CD1c-positive myeloid dendritic cell (primary cell): ENCODE results near the gene RAB6B.

ENCODE experiments used
- DNase-seq: peaks from one replicate; pipeline ENCODE4 v3.0.0-alpha.2; 2016; ENCODE audit errors: extremely low spot score

Gene RAB6B

GRCh38 chr3:133856316-133856715, 39.4 kb downstream of the RAB6B start:
- no peak for DNase-seq

DNA sequence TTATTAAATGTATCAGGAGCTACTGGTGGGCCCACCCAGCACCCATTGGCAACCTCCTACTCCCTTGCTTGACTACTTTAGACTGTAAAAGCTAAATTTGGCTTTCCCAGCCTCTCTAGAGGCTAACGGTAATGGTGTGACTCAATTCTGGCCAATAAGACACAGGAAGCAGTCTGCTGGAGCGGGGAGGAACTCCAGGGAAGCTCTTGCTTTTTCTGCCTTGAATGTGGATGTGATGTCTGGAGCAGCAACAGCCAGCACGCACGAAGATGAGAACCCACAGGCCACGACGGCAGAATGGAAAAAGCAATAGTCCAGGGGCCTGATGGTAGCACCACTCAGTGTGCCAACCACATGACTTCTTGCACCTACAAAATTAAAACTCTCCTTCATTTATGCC, 39.9 kb downstream of the RAB6B start:
- no peak for DNase-seq

DNA sequence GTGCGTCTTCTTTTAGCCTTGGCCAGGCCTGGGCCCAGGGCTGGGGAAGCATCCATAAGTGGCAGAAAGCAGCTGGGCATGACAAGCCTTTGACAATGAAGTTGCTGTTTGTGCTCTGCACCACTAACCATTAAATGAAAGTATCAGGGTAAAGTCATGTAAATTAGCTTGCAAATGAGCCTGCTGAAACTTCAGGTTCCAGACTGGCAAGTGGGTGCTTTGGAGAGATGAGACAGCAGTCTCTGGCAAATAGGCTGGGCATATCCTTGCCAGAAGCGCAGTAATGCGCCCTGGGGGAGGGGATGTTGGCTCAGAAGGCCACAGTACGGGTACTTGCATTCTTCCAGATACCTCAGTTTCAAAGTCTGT, 40.7 kb downstream of the RAB6B start:
- no peak for DNase-seq

- no peak for DNase-seq
These were observed 41.2 kb downstream of the RAB6B start for GRCh38 chr3:133854264-133855001.

DNA sequence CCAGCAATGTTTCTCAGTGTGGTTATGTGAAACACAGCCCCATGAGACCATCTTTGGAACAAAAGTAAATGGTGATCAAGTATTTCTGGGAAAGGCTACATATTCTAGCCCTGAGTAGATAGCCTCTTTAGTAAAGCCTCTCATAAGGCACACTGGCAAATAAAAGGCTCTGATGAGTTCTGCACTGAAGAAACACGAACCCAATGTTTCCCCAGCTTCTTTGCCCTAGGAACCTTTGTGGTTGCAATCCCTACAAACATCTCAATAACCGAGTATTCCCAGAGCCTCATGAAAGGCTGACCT, 41.8 kb downstream of the RAB6B start:
- no peak for DNase-seq

DNA sequence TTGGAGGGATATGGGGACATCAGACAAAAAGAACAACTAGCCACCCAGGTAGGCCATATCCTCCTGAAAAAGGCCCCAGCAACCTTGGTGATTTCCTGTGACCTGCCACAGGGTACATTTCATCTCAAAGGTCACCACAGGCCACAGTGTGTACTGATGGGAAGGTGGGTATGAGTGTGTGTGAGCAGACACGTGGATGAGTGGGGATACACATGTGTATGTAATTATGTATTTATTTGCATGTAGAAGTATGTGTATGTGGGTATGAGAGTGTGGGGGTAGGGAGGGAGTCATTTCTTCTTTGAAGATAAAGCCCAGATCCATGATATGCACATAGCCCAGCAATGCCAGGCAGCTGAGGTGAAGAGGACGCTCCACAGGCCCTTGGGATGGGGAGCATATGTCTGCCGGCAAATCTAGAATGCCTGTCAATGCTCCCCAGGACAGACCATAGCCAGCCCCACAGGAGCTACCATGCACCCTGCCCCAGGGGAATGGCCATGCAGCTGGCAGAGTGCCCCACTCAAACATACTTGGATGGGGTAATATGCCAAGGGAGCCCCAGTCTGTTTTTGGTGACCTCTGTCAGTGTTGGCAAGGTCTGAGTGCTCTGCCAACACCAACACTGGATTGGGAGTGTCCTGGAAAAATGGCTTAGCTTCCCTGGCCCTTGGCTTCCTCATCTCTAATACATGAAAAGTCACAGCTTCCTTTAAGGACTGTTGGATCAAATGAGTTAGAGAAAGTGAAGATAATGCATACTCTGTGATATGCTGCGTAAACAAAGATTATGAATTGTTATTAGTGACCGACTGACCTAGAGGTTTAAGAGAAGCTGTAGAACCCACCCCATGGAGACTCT, 42.4 kb downstream of the RAB6B start:
- no peak for DNase-seq

DNA sequence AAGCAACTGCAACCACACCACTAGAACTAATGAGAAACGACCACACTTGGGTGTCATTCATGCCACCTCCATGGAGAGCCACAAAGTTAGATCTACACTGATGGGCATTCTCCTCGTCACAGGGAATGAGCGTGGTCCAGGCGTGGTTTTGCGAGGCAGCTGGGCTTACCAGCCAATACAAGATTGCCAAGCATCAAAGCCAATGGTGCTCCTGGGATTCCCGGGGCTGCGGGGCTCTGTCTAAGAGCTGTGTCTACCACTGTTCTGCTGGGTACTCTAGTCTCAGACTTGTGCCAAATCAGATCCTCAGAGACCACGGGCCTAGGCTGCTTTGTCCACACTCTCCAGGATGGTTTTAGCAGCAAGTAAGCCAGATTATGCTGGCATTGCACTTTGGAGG, 43.8 kb downstream of the RAB6B start:
- no peak for DNase-seq

DNA sequence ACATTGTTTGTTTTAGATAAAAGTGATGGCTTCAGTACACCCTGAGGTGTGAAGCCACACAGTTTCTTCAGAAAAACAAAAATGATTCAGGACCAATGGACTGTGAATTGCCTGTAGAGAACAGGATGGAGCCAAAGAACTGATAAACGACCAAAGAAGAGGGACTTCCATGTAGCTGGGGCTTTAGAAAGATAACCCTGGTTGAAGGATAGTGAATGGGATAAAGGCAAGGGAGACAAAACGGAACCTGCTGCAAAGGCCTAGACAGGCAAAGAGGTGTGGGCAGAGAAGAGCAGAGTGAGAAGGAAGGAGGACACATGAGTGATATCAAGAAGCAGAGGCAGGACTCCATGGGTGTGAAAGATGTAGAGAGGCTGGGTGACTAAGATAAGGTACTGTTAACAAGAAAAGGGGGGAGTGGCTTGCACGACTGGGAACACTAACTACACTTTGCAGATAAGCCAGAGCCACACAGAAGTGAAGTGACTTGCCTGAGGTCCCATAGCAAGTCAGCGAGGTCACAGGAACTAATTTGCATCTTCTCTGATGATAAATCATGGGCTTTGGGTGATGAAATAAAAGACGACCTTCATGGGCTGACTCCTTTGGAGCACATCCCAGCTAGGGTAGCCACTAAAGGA, 44.3 kb downstream of the RAB6B start:
- DNase-seq: no peak

DNA sequence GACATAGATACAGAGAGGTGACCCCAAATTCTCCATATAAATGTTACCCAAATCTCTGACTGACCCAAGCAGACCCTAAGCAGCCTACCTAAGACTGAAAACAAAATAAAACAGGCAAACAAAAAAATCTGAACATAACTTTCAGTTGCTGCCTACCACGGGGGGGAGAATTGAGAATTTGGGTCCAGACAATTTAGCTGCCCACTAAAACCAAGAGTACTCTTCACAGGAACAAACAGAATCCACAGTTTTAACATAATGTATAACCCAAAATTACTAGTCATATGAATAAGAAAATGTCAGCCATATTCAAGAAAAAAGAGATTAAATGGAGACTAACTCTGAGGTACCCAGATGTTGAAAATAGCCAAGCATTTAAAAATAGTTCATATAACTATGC, 45.6 kb downstream of the RAB6B start:
- no peak for DNase-seq

GRCh38 chr3:133849346-133849745, 46.3 kb downstream of the RAB6B start:
- DNase-seq: no peak

- DNase-seq: no peak
These were observed 50.6 kb downstream of the RAB6B start for GRCh38 chr3:133845127-133845526.

DNA sequence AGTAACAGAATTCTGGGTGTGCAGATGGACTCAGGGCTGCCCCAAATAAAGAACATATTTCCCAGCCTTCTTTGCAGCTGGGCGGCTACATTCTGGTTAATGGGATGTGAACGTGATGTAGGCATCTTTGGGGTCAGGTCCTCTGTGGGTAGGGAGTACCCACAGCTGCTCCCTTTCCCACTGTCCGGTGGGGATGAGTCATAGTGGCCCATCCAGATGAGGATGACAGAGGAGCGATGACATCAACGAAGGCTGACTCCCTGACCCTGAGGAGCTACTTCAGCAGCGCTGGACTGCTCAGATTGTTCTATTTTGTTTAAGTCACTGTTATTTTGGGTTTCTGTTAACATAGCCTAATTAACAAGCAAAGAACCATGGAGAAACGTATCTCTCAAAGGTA, 52.0 kb downstream of the RAB6B start:
- no peak for DNase-seq

- no peak for DNase-seq
These were observed 53.5 kb downstream of the RAB6B start for GRCh38 chr3:133842158-133842557.

DNA sequence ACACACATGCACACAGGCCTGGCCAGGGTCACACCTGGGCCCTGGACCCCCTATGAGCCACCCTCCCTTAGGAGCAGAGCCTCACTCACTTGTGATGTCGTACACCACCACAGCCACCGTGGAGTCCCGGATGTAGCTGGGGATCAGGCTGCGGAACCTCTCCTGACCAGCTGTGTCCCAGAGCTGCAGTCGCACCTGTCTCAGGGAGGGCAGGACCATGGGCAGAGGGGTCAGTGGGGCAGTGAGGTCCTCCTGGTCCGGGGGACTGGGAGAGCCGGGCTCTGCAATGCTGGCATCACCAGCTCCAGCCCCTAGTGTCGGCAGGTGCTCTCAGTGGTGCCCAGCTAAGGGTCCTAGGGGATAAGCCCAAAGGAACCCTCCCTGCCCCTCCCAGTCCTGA, 54.5 kb downstream of the RAB6B start:
- no peak for DNase-seq

DNA sequence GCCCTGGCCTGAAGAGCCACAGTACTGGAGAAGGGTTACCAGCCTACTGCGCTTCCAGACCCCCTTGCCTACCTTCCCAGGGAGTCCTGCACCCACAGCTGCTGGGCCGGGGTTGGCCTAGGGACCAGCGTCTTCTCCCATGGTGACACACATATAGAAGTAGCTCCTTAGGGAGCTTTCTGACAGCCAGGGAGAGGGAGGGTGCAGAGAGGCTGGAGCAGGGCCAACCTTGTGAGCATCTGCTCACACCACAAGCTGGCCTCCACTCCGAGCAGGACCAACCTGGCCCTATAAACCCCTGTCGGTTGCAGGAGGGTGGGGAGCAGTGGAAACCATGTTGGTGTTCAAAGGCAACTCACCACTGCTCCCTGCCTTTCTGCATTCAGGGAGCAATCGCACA, 54.9 kb downstream of the RAB6B start:
- DNase-seq: no peak

- no peak for DNase-seq
These were observed 55.5 kb downstream of the RAB6B start for GRCh38 chr3:133840055-133840737.

- no peak for DNase-seq
These were observed 56.5 kb downstream of the RAB6B start for GRCh38 chr3:133838916-133839800.

GRCh38 chr3:133838296-133838789, 57.3 kb downstream of the RAB6B start:
- DNase-seq: no peak

GRCh38 chr3:133837487-133838295, 58.0 kb downstream of the RAB6B start:
- no peak for DNase-seq

DNA sequence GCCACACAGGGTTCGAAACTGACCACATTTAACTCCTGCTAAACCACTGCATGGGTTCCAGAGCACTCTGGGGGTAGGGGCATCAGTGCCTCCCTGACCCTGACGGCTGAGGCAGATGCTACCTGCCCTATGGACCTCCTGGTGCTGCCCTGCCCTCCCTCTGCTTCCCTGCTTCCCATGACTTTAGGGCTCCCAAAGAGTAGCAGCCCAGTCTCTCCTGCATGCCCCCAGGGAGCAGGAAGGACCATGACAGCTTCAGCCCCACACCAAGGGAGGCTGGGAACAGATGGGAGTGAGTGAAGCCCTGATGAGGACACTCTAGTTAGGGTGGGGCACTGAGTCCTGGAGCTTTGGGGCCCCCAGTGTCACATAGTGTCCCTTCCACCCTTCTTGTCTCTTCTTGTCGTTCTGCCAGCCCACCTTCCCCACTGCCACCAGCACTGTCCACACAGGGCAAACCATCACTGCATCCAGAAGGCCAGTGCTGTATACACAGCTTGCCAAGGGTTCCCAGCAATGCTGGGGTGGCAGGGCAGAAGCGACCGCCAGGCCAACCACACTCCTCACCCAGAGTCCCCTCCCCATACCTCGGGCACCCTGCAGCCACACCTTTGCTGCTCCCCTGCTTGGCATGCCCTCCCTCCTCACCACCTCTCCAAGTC, 59.1 kb downstream of the RAB6B start:
- DNase-seq: no peak
